ENCODE measurements around the gene AGPAT4. TPM values are rescaled to one million over a fixed set of nuclear protein-coding genes. Genes with fewer than 3 reads are reported as not detected.

The AGPAT4 gene
- total and polyA plus RNA-seq, 2 of the 13 experiments (the other 11 are each of a cell fraction or from before 2014, with no cell fraction given), result 0.07 to 0.13 TPM

- no peak for ATAC-seq
- Histone ChIP-seq H3K9ac (ENCODE audit: insufficient read depth, low read depth, low read length) (no peak overlapping the region), H3K36me3 (replicated peaks in 1 of 2; ENCODE audit: control insufficient read depth in 1 of 2, insufficient read depth in 2 of 2, low read length in 2 of 2) (peaks cover 19 to 74% of the 10 kb centered on the region in 2 experiments; a peak in 4 of 5 replicates), H2AFZ (ENCODE audit: low read length) (no peak overlapping the region), H4K20me1 (ENCODE audit: insufficient read depth, low read length) (no peaks in the 10 kb centered on the region), H3K27me3 (ENCODE audit: control insufficient read depth in 1 of 2, insufficient read depth in 2 of 2, low read length in 2 of 2) (no peaks in the 10 kb centered on the region), H3K79me2 (ENCODE audit: insufficient read depth, low read length) (no peaks in the 10 kb centered on the region), H3K4me3 (replicated peaks in 1 of 3; ENCODE audit: insufficient read depth in 1 of 3, low read depth in 2 of 3, low read length in 3 of 3) (no peak overlapping the region), H3K27ac (ENCODE audit: extremely low read length, insufficient read depth, low read length) (no peak overlapping the region), H3K4me2 (ENCODE audit: low read depth, low read length) (no peak overlapping the region), H3K9me3 (ENCODE audit: low read length) (no peaks in the 10 kb centered on the region), H3K4me1 (ENCODE audit: insufficient read depth, low read length) (no peaks in the 10 kb centered on the region)
- TF ChIP-seq ZNF20 (CRISPR knock-in tag; IDR thresholded peaks at IDR 0.05), result no peak
- TF ChIP-seq TCF7L2 (IDR thresholded peaks at IDR 0.05; ENCODE audit: low read depth, low read length), result no peak
- TF ChIP-seq MTERF4 (CRISPR knock-in tag; IDR thresholded peaks at IDR 0.05), result no peak
- TF ChIP-seq ZNF367 (CRISPR knock-in tag; IDR thresholded peaks at IDR 0.05; ENCODE audit: borderline replicate concordance), result no peak
- no peak for TF ChIP-seq REXO4 (CRISPR knock-in tag; IDR thresholded peaks at IDR 0.05; ENCODE audit: borderline replicate concordance)
- no peak for TF ChIP-seq RARG (CRISPR knock-in tag; IDR thresholded peaks at IDR 0.05; ENCODE audit: low read depth)
- TF ChIP-seq TAF15 (IDR thresholded peaks at IDR 0.05; ENCODE audit: low read depth, low read length, poor library complexity, severe bottlenecking), result no peak
- no peak for TF ChIP-seq TFE3 (CRISPR knock-in tag; IDR thresholded peaks at IDR 0.05)
- TF ChIP-seq FOXP1 (IDR thresholded peaks at IDR 0.05), result no peak
- no peak for TF ChIP-seq FOXP1 (CRISPR knock-in tag; IDR thresholded peaks at IDR 0.05)
- no peak for TF ChIP-seq ZFAT (CRISPR knock-in tag; conservative IDR thresholded peaks at IDR 0.05)
- no peak for TF ChIP-seq SMAD9 (CRISPR knock-in tag; IDR thresholded peaks at IDR 0.05)
- no peak for TF ChIP-seq MZF1 (CRISPR knock-in tag; IDR thresholded peaks at IDR 0.05; ENCODE audit: borderline replicate concordance)
- no peak for TF ChIP-seq THAP8 (CRISPR knock-in tag; IDR thresholded peaks at IDR 0.05; ENCODE audit: borderline replicate concordance)
- no peak for TF ChIP-seq ZNF567 (CRISPR knock-in tag; IDR thresholded peaks at IDR 0.05; ENCODE audit: borderline replicate concordance)
- no peak for TF ChIP-seq ZBTB44 (CRISPR knock-in tag; IDR thresholded peaks at IDR 0.05)
- no peak for TF ChIP-seq MXD3 (CRISPR knock-in tag; IDR thresholded peaks at IDR 0.05)
- CTCF ChIA-PET (ENCODE audit: low intra/inter-chr PET ratio, low total read pairs), result no interaction called here
- intact Hi-C loops (cut with micrococcal nuclease; ENCODE audit: unreplicated experiment) (no loop called here), in situ Hi-C loops (cut with HindIII; ENCODE audit: extremely low pct_ligation_motif_present, low pct_unique_long_range_greater_than_20kb) (no loop called here)
- DNase-seq (ENCODE audit: low spot score), result no peak
- BruUV-seq (replicated peaks), result no TSS peak
- FAIRE-seq, result no peak
- 96% methylated on average over 23 of the region's 23 CpGs for WGBS (ENCODE audit: low lambda C conversion rate)
- POLR2A ChIA-PET, result no interaction called here
These were observed 165.8 kb downstream of the AGPAT4 start for GRCh38 chr6:161107779-161108730.

Measured in HepG2 (cell line).